Panc1 (cell line): Measurements from ENCODE around the gene MTHFD2L.

Experiments
- CTCF ChIP-seq: fragments of 450-650 bp; IDR thresholded peaks from 2 replicates; pipeline ENCODE4 v1.5.1; 2017; ENCODE audit warnings: mild to moderate bottlenecking
- POLR2AphosphoS5 ChIP-seq: IDR thresholded peaks from 2 replicates; pipeline ENCODE4 v1.6.1; 2012; ENCODE audit warnings: mild to moderate bottlenecking, low read depth, low read length, moderate library complexity
- REST ChIP-seq, 2 experiments: IDR thresholded peaks; 2 replicates each; pipeline ENCODE4 v1.6.1; 2011 to 2012; ENCODE audit warnings: low read depth in 2 of 2, control low read depth in 1 of 2, low read length in 1 of 2, mild to moderate bottlenecking in 1 of 2, moderate library complexity in 1 of 2; ENCODE audit not compliant: insufficient read depth in 1 of 2
- TCF7L2 ChIP-seq: IDR thresholded peaks from 2 replicates; pipeline ENCODE4 v1.6.1; 2011; ENCODE audit warnings: mild to moderate bottlenecking, low read depth, low read length, inconsistent platforms

DNA sequence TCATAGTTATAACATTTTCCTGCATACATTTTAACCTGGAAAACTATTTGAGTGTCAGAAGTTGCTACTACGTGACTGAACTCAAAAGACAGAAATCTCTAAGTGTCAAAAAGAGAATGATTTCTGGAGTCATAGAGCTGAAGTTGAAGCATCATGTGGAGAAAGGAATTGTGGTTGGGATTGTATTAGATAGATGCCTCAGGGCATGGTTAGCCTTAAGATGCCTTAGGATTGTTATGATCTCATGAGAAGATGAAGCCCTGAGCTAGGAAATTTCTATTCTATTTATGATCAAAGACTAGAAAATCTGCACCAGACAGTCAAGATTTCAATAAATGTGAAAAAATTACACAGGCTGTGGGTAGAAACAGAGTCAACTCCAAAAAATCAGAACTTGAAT is 170.6 kb downstream of the MTHFD2L start:
- no peak for TF ChIP-seq CTCF
- TF ChIP-seq POLR2AphosphoS5: no peak
- TF ChIP-seq REST (IDR thresholded peaks at IDR 0.05; ENCODE audit: insufficient read depth in 1 of 2, low read depth in 2 of 2, low read length in 1 of 2): no peak
- no peak for TF ChIP-seq TCF7L2
